Omental fat pad (tissue), 4 donors: Measurements from ENCODE around the gene CCL3. TPM values are rescaled to one million over a fixed set of nuclear protein-coding genes. Genes with fewer than 3 reads are reported as not detected.
"Not testable (repeated sequence)": the region's sequence is repeated elsewhere in the genome, so short reads cannot be mapped to it uniquely, and the experiment has no call there.

Experiments
- ATAC-seq: fragments of 150-250 bp; one replicate; pipeline ENCODE4 v1.9.1; 2016; ENCODE audit warnings: mild to moderate bottlenecking, moderate library complexity; ENCODE audit not compliant: low FRiP score
- DNase-seq: peaks from one replicate; pipeline ENCODE4 v3.0.0-alpha.2; 2019; ENCODE audit warnings: low spot score
- total RNA-seq, 4 donors: library from RNA; depleted of rRNA; stranded (reverse); fragments of >200 nt; gene quantifications; one replicate each; pipeline ENCODE4 v1.1.0, GENCODE V29; 2016
- TF ChIP-seq, protein P1 (sequence below), 3 donors: fragments of 450-650 bp; IDR thresholded peaks; one replicate each; pipeline ENCODE4 v1.5.1; 2016 to 2017; ENCODE audit warnings: antibody characterized with exemption in 3 of 3, mild to moderate bottlenecking in 3 of 3, moderate library complexity in 2 of 3

CCL3 gene
- total RNA-seq, 4 donors from 2014 or later = 4.1 to 12.1 (median 8.0) TPM

GRCh38 chr17:36112572-36112971 lies 22.6 kb upstream of the CCL3 start:
- ATAC-seq (no peak), DNase-seq (no peak)
- TF ChIP-seq, protein P1, sequence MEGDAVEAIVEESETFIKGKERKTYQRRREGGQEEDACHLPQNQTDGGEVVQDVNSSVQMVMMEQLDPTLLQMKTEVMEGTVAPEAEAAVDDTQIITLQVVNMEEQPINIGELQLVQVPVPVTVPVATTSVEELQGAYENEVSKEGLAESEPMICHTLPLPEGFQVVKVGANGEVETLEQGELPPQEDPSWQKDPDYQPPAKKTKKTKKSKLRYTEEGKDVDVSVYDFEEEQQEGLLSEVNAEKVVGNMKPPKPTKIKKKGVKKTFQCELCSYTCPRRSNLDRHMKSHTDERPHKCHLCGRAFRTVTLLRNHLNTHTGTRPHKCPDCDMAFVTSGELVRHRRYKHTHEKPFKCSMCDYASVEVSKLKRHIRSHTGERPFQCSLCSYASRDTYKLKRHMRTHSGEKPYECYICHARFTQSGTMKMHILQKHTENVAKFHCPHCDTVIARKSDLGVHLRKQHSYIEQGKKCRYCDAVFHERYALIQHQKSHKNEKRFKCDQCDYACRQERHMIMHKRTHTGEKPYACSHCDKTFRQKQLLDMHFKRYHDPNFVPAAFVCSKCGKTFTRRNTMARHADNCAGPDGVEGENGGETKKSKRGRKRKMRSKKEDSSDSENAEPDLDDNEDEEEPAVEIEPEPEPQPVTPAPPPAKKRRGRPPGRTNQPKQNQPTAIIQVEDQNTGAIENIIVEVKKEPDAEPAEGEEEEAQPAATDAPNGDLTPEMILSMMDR (IDR thresholded peaks at IDR 0.05) = no peak

DNA sequence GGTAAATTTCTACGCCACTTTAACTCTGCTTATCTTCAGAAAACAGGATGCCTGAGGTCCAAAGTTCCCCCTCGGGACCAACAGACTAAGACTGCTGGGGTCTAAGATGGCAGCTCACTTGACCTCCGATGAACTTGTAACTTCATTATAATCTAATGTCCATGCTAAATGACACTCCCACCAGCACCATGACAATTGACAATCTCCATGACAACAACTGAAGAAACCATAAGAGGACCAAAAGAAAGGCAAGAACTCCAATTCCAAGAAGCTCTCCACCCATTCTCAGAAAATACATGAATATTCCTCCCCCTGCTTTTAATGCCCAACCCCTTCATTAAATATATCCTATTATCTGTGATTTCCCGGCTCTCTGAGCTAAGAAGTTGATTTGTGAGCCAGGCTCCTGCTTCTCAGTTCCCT lies 21.1 kb upstream of the CCL3 start:
- TF ChIP-seq, protein P1 (IDR thresholded peaks at IDR 0.05) = no peak
- ATAC-seq (no peak), DNase-seq (no peak)

GRCh38 chr17:36108265-36108664 lies 18.3 kb upstream of the CCL3 start:
- peak; percentile 32 for ATAC-seq
- DNase-seq = not testable (repeated sequence)

DNA sequence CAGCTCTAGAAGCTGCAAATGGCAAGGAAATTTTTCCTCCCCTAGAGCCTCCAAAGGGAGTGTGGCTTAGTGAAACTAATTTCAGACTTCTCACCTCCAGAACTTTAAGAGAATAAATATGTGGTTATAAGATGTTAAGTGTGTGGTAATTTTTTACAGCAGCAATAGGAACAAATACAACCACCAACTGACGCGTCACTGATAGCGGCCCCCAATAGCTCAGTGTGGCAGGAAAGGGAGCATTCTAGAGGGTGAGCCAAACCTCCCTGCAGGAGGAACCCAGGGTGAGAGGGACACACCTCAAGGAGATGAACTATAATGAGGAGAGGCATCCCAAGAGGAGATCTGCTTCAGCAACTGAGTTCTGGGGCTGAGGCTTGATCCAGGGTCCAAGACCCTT lies 17.7 kb upstream of the CCL3 start:
- TF ChIP-seq, protein P1 (IDR thresholded peaks at IDR 0.05) = no peak
- DNase-seq (no peak), ATAC-seq (no peak)

DNA sequence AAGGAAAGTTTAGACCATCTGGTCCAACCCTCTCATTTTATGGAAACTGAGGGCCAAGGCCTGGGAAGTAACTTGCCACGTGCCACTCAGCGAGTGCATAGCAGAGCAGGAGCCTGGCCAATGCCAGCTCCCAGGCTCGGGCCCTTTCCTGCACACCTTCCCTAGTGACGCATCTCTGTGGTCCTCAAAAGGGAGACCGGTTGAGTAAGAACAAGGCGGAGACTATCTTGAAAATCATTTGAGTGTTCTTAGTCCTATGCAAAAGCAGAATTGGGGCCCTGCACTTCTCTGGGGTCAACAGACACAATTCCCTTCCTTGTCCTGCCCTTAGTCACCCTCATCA lies 16.5 kb upstream of the CCL3 start:
- DNase-seq = no peak
- no peak for ATAC-seq
- TF ChIP-seq, protein P1 (IDR thresholded peaks at IDR 0.05) = no peak

DNA sequence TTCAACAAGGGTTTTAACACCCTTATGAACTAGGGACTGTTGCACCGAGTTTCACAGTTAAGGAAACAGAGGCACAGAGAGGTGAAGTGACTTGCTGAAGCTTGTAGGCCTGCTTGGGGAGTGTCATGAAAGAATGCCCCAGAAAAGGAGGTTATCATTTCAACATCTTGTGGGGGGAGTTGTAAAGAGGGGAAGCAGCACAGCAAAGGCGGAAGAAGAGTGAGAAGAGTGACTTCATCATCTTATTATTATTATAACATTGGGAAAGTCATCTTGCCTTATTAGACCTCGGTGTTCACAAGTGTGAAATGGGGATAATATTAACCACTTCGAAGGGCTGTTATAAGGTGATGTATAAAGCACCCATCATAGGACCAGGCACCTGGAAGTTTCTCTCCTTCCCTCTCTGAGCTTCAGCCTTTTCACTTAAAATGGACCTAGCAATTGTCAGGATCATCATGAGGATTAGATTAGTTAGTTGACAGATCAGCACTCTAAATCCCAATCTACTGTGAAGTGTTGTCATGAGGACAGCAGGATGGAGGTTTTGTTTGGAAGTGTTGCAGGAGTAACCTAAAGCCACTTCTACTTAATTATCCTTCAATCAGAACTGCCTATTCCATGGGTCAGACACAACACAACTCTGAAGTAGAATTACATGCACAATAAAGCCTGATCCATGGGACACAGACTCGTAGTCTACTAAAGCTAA lies 16.0 kb upstream of the CCL3 start:
- no peak for DNase-seq
- no peak for ATAC-seq
- TF ChIP-seq, protein P1 (IDR thresholded peaks at IDR 0.05) = no peak

GRCh38 chr17:36104701-36105181 lies 14.8 kb upstream of the CCL3 start:
- ATAC-seq (no peak), DNase-seq (no peak)
- TF ChIP-seq, protein P1 (IDR thresholded peaks at IDR 0.05) = no peak

GRCh38 chr17:36104246-36104645 lies 14.3 kb upstream of the CCL3 start:
- not testable (repeated sequence) for ATAC-seq, DNase-seq

DNA sequence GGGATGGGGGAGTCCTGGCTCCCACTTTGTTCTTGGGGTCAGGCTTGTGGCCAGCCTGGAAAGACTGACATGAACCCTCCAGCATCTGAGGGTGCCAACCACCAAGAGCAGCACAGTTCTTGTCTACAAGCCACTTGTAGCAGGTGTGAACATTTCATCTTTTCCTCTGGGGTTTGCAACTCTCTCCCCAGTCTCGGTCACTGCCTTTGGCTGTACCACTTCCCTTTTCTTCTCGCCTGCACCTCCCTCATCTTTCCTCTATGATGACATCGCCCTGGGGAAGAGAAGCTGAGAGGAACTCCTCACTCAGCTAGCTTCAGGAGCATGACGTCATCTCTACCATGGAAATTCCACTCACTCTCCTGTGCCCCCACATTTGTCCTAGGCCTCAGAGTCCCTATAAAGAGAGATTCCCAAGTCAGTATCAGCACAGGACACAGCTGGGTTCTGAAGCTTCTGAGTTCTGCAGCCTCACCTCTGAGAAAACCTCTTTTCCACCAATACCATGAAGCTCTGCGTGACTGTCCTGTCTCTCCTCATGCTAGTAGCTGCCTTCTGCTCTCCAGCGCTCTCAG lies 13.5 kb upstream of the CCL3 start, which contains the start of gene CCL4:
Gene CCL4, plus strand, starts transcription at position 427 of the 575 bp plus-strand sequence. Its CDS starts 79 bp downstream, at position 506.
- not testable (repeated sequence) for DNase-seq, ATAC-seq

DNA sequence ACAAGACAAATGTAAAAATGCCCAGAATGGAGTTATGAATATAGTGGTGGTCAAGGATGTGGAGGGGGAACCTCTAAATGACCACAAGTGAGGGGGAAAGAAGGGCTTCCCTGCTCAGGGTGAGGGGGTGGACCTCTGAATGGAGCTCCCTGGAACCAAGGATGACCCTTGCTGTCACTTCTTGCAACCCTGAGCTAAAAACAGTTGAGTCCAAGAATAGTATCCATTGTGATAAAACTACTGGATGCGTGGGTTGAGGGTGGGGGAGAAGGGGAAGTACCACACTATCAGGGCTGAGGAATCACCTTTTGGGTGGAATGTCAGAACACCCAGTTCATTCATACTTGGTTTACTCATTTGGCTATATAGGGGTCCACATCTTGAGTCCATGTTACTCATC lies 9.1 kb upstream of the CCL3 start:
- ATAC-seq, DNase-seq: not testable (repeated sequence)
